ENCODE measurements around the gene KCNJ12.

The KCNJ12 gene

GRCh38 chr17:21368545-21369246, 7.5 kb upstream of the KCNJ12 start:
- H3K36me3 ChIP-seq (ENCODE audit: control insufficient read depth, insufficient read depth, low read length) = no peaks in the 10 kb centered on the region
- peaks cover 4% of the 10 kb centered on the region for H3K27me3 ChIP-seq (ENCODE audit: control insufficient read depth, insufficient read depth, low read length, poor library complexity, severe bottlenecking)
- WGBS, 2 experiments = 91% methylated on average over 15 of the region's 15 CpGs

DNA sequence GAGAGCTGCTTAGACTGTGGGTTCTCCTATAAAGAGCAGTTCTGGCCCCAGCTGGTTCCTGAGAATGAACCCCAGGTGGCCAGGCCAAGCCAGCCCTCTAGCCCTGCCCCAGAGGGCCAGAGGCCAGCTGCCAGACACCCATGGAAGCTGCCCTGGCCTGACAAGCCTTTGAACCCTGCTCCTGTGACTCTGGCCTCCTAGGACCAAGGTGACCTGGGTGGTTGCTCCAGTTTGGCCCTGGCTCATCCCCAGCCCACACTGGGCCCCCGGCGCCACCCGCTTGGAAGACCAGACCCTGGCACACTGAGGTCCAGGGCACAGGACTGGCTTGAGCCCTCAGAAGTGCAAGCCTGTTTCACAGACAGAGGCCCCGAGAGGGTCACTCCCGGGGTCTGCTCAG, 6.8 kb upstream of the KCNJ12 start:
- H3K27ac ChIP-seq (ENCODE audit: insufficient read depth, low read depth, low read length, poor library complexity, severe bottlenecking) = no peak overlapping the region
- peaks cover 24% of the 10 kb centered on the region for H3K4me1 ChIP-seq (ENCODE audit: control insufficient read depth, insufficient read depth, low read length)
- no peaks in the 10 kb centered on the region for H3K9me3 ChIP-seq (ENCODE audit: control insufficient read depth, low read length)
- H3K4me3 ChIP-seq (ENCODE audit: insufficient read depth, low read depth, low read length) = no peak overlapping the region
- peaks cover 6% of the 10 kb centered on the region for H3K27me3 ChIP-seq (ENCODE audit: control insufficient read depth, insufficient read depth, low read length, poor library complexity, severe bottlenecking)
- no peaks in the 10 kb centered on the region for H3K36me3 ChIP-seq (ENCODE audit: control insufficient read depth, insufficient read depth, low read length)
- 95% methylated on average over 5 of the region's 5 CpGs for WGBS, 2 experiments

More at GRCh38 chr17:21368545-21369246, 7.5 kb upstream of the KCNJ12 start:
- peaks cover 23% of the 10 kb centered on the region for H3K4me1 ChIP-seq (ENCODE audit: control insufficient read depth, insufficient read depth, low read length)
- no peaks in the 10 kb centered on the region for H3K9me3 ChIP-seq (ENCODE audit: control insufficient read depth, low read length)
- H3K4me3 ChIP-seq (ENCODE audit: insufficient read depth, low read depth, low read length) = no peak overlapping the region
- H3K27ac ChIP-seq (ENCODE audit: insufficient read depth, low read depth, low read length, poor library complexity, severe bottlenecking) = no peak overlapping the region

DNA sequence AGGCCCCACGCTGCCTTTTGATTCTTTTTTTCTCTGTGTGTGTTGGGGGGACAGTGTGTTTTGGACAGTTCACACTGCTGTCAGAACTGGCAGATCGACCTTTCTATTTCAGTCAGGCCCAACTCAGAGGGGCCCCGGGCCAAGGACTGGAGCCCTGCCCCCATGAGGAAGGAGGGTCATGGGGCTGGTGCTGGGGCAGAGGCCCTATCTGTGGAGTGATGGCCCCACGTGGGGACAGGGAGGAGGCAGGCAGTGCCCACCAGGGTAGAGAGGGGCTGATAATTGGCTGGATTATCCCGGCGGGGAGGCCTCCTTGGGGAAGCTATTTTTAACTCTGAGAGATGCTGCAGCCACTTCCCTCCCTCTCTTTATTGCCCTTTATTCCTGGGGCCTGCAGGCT, 5.7 kb upstream of the KCNJ12 start:
- Histone ChIP-seq H3K9me3 (ENCODE audit: control insufficient read depth, low read length) (no peaks in the 10 kb centered on the region), H3K4me3 (ENCODE audit: insufficient read depth, low read depth, low read length) (no peak overlapping the region), H3K27me3 (ENCODE audit: control insufficient read depth, insufficient read depth, low read length, poor library complexity, severe bottlenecking) (peaks cover 9% of the 10 kb centered on the region), H3K4me1 (ENCODE audit: control insufficient read depth, insufficient read depth, low read length) (peaks cover 24% of the 10 kb centered on the region), H3K36me3 (ENCODE audit: control insufficient read depth, insufficient read depth, low read length) (no peaks in the 10 kb centered on the region), H3K27ac (ENCODE audit: insufficient read depth, low read depth, low read length, poor library complexity, severe bottlenecking) (peak overlapping the region; percentile 2)
- WGBS, 2 experiments = 10% methylated on average over 6 of the region's 6 CpGs

DNA sequence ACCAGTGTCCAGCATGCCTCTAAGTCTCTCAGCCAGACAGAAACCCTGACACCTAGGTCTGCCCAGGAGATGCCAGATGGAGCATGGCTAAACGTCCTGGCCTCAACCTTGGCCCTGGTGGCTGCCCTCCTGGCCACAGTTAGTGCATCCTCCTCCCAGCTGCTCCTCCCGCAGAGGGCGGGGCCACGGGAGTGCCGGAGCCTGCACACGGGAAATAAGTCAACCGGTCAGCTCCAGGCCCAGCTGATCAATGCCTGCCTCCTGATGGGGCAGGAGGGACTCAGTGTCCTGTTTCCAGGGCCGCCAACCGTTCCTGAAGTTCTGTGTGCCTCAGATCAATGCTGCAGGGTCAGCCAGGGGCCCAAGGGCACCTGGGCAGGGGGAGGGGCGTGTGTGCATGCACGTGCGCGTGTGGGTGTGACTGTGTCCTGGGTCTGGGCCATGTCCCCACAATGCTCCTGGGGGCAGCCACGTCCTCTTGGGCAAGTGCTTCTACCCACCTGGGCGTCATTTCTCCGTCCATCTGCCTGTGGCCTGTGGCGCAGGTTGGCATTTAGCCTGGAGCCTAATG, 4.6 kb upstream of the KCNJ12 start:
- 83 to 87% methylated on average over 17 of the region's 17 CpGs for WGBS, 2 experiments
- H3K27ac ChIP-seq (ENCODE audit: insufficient read depth, low read depth, low read length, poor library complexity, severe bottlenecking) = no peak overlapping the region

DNA sequence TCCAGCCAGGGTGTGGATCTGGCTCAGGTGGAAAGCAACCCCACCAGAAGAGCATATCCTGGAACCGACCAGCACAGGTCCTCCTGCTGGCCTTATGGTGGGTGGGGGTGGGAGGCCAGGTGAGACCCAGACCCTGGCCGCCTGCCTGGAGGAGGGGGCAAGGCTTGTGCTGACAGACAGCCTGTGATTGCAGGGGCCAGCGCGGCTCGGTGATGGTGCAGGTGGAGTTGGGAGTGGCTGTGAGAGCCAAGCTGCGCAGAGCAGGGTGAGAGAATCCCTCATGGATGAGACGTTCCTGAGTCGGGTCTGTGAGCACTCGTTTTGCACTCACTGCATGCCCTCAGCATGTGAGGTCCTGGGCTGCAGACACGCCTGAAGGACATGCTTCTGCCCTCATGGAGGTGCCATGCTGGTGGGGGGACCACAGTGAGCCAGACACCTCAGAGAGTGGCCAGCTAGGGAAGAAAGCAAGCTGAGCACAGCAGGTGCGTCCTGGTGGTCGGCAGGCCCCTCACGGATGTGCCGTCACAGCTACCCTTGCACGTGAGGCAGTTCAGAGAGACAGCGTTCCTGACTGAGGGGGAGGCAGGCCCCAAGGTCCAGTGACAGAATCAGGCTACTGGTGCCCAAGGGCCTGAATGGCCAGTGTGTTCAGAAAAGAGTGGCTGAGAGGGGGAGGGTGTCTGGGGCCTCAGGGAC, 3.8 kb upstream of the KCNJ12 start:
- no peak overlapping the region for H3K27ac ChIP-seq (ENCODE audit: insufficient read depth, low read depth, low read length, poor library complexity, severe bottlenecking)
- H3K9me3 ChIP-seq (ENCODE audit: control insufficient read depth, low read length) = no peaks in the 10 kb centered on the region
- 86 to 88% methylated on average over 16 of the region's 16 CpGs for WGBS, 2 experiments
- H3K4me1 ChIP-seq (ENCODE audit: control insufficient read depth, insufficient read depth, low read length) = peaks cover 33% of the 10 kb centered on the region
- H3K27me3 ChIP-seq (ENCODE audit: control insufficient read depth, insufficient read depth, low read length, poor library complexity, severe bottlenecking) = peaks cover 29% of the 10 kb centered on the region
- H3K36me3 ChIP-seq (ENCODE audit: control insufficient read depth, insufficient read depth, low read length) = no peaks in the 10 kb centered on the region
- no peak overlapping the region for H3K4me3 ChIP-seq (ENCODE audit: insufficient read depth, low read depth, low read length)

More for the DNA sequence above, 4.6 kb upstream of the KCNJ12 start:
- Histone ChIP-seq H3K36me3 (ENCODE audit: control insufficient read depth, insufficient read depth, low read length) (no peaks in the 10 kb centered on the region), H3K27me3 (ENCODE audit: control insufficient read depth, insufficient read depth, low read length, poor library complexity, severe bottlenecking) (peaks cover 21% of the 10 kb centered on the region), H3K4me1 (ENCODE audit: control insufficient read depth, insufficient read depth, low read length) (peaks cover 28% of the 10 kb centered on the region), H3K9me3 (ENCODE audit: control insufficient read depth, low read length) (no peaks in the 10 kb centered on the region), H3K4me3 (ENCODE audit: insufficient read depth, low read depth, low read length) (no peak overlapping the region)

DNA sequence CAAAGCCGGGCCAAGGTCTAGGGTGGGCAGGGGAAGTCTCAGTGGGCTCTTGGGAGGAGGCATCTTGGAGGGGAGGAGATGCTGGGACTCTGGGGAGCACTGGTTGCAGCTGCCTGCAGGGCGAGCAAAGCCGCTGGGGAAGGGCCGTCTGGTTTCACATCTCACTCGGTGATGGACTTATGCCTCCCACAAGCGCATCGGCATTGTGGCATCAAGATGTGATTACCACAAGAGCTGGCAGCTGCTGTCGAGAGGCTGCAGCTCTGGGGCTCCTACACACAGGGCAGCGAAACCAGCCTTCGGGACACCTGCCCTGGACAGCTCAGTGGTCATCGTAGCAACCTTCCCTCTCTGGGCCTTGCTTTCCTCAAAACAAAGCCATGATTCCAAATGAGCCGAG, 3.1 kb upstream of the KCNJ12 start:
- no peaks in the 10 kb centered on the region for H3K9me3 ChIP-seq (ENCODE audit: control insufficient read depth, low read length)
- H3K4me1 ChIP-seq (ENCODE audit: control insufficient read depth, insufficient read depth, low read length) = peaks cover 36% of the 10 kb centered on the region
- no peak overlapping the region for H3K27ac ChIP-seq (ENCODE audit: insufficient read depth, low read depth, low read length, poor library complexity, severe bottlenecking)
- H3K27me3 ChIP-seq (ENCODE audit: control insufficient read depth, insufficient read depth, low read length, poor library complexity, severe bottlenecking) = peaks cover 35% of the 10 kb centered on the region
- H3K4me3 ChIP-seq (ENCODE audit: insufficient read depth, low read depth, low read length) = no peak overlapping the region
- WGBS, 2 experiments = 81 to 82% methylated on average over 12 of the region's 12 CpGs
- no peaks in the 10 kb centered on the region for H3K36me3 ChIP-seq (ENCODE audit: control insufficient read depth, insufficient read depth, low read length)

DNA sequence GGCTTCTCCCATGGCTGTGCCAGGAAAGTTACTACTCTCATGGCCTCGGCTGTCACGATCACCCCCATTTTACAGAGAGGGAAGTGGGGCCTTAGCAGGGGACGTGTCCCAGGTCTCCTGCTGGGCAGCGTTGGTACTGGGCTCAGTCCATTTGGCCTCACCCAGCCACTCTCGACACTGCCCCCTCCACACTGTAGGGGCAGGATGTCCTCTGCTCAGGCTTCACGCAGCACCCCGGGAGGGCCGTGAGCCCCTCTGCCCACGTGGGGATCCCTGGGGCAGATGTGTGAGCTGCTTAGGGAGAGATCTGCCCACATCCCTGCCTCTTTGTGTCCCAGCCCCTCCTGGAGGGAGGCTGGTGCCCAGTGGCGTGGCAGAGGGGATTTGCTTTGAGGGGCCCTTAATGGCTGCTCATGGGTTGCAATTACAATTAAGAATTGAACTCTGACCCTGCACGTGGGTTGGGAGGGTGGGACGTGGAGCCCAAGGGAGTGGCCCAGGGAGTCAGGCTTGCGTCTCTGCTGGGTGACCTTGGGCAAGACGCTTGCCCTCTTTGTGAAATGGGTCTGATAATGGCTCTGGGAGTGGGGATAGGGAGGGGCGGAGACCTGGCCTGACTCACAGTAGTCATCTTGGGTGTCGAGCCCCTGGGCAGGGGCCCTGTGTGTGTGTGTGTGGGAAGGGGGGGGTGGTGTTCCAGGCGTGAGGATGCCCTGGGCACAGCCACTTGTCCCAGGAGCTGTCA, 2.3 kb upstream of the KCNJ12 start:
- no peaks in the 10 kb centered on the region for H3K9me3 ChIP-seq (ENCODE audit: control insufficient read depth, low read length)
- no peaks in the 10 kb centered on the region for H3K36me3 ChIP-seq (ENCODE audit: control insufficient read depth, insufficient read depth, low read length)
- 83 to 87% methylated on average over 17 of the region's 17 CpGs for WGBS, 2 experiments
- H3K4me1 ChIP-seq (ENCODE audit: control insufficient read depth, insufficient read depth, low read length) = peaks cover 36% of the 10 kb centered on the region
- H3K27me3 ChIP-seq (ENCODE audit: control insufficient read depth, insufficient read depth, low read length, poor library complexity, severe bottlenecking) = peaks cover 44% of the 10 kb centered on the region
- H3K27ac ChIP-seq (ENCODE audit: insufficient read depth, low read depth, low read length, poor library complexity, severe bottlenecking) = no peak overlapping the region
- H3K4me3 ChIP-seq (ENCODE audit: insufficient read depth, low read depth, low read length) = no peak overlapping the region

- H3K27me3 ChIP-seq (ENCODE audit: control insufficient read depth, insufficient read depth, low read length, poor library complexity, severe bottlenecking) = peaks cover 47% of the 10 kb centered on the region
Observed at GRCh38 chr17:21374441-21375161, 1.6 kb upstream of the KCNJ12 start.

DNA sequence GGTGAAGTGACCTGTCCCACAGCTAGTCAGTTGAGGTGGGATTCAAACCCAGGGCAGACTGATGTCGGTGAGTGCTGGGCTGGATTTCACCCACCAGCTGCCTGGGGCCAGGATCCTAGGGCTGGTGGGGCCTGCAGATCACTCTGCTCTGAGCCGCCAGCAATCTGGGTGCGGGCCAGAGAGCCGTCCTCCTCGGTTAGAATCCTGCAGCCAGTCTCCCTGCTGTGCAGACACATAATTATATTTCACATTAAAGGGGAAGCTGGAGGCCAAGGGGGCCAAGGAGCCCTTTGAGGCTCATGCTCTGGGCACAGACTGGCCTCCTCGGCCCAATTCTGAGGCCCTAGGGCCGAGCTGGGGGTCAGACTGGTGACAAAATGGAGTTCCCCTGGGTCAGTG, 996 bp upstream of the KCNJ12 start:
- Histone ChIP-seq H3K9me3 (ENCODE audit: control insufficient read depth, low read length) (no peaks in the 10 kb centered on the region), H3K27me3 (ENCODE audit: control insufficient read depth, insufficient read depth, low read length, poor library complexity, severe bottlenecking) (peaks cover 47% of the 10 kb centered on the region), H3K27ac (ENCODE audit: insufficient read depth, low read depth, low read length, poor library complexity, severe bottlenecking) (no peak overlapping the region), H3K4me3 (ENCODE audit: insufficient read depth, low read depth, low read length) (no peak overlapping the region), H3K4me1 (ENCODE audit: control insufficient read depth, insufficient read depth, low read length) (peaks cover 33% of the 10 kb centered on the region), H3K36me3 (ENCODE audit: control insufficient read depth, insufficient read depth, low read length) (no peaks in the 10 kb centered on the region)
- 72 to 73% methylated on average over 7 of the region's 7 CpGs for WGBS, 2 experiments

More at GRCh38 chr17:21374441-21375161, 1.6 kb upstream of the KCNJ12 start:
- H3K9me3 ChIP-seq (ENCODE audit: control insufficient read depth, low read length) = no peaks in the 10 kb centered on the region
- WGBS, 2 experiments = 83 to 86% methylated on average over 8 of the region's 8 CpGs
- H3K27ac ChIP-seq (ENCODE audit: insufficient read depth, low read depth, low read length, poor library complexity, severe bottlenecking) = no peak overlapping the region
- H3K4me3 ChIP-seq (ENCODE audit: insufficient read depth, low read depth, low read length) = no peak overlapping the region
- peaks cover 36% of the 10 kb centered on the region for H3K4me1 ChIP-seq (ENCODE audit: control insufficient read depth, insufficient read depth, low read length)
- no peaks in the 10 kb centered on the region for H3K36me3 ChIP-seq (ENCODE audit: control insufficient read depth, insufficient read depth, low read length)

Data from ectodermal cell (in vitro differentiated cells).